ENCODE measurements around the gene CDC73.
"Not testable (repeated sequence)": the region's sequence is repeated elsewhere in the genome, so short reads cannot be mapped to it uniquely, and the experiment has no call there.

The CDC73 gene

GRCh38 chr1:193231146-193231545, 109.3 kb downstream of the CDC73 start:
- DNase-seq (ENCODE audit: low read depth in 2 of 2) = not testable (repeated sequence)

- no peak for DNase-seq (ENCODE audit: low read depth in 2 of 2)
Observed at GRCh38 chr1:193234530-193234929, 112.7 kb downstream of the CDC73 start.

- DNase-seq (ENCODE audit: low read depth in 2 of 2) = no peak
Observed at GRCh38 chr1:193237381-193237978, 115.6 kb downstream of the CDC73 start.

- DNase-seq (ENCODE audit: low read depth in 2 of 2) = no peak
Observed at GRCh38 chr1:193240609-193241008, 118.8 kb downstream of the CDC73 start.

- no peak for DNase-seq (ENCODE audit: low read depth in 2 of 2)
Observed at GRCh38 chr1:193241132-193241827, 119.4 kb downstream of the CDC73 start.

- no peak for DNase-seq (ENCODE audit: low read depth in 2 of 2)
Observed at GRCh38 chr1:193242000-193242399, 120.2 kb downstream of the CDC73 start.

- no peak for DNase-seq (ENCODE audit: low read depth in 2 of 2)
Observed at GRCh38 chr1:193249187-193249586, 127.4 kb downstream of the CDC73 start.

- no peak for DNase-seq (ENCODE audit: low read depth in 2 of 2)
Observed at GRCh38 chr1:193251950-193252349, 130.1 kb downstream of the CDC73 start.

GRCh38 chr1:193256019-193256418, 134.2 kb downstream of the CDC73 start:
- DNase-seq (ENCODE audit: low read depth in 2 of 2) = no peak

- no peak for DNase-seq (ENCODE audit: low read depth in 2 of 2)
Observed at GRCh38 chr1:193259636-193260035, 137.8 kb downstream of the CDC73 start.

GRCh38 chr1:193260056-193260745, 138.4 kb downstream of the CDC73 start:
- DNase-seq (ENCODE audit: low read depth in 2 of 2) = no peak

GRCh38 chr1:193260896-193261295, 139.1 kb downstream of the CDC73 start:
- no peak for DNase-seq (ENCODE audit: low read depth in 2 of 2)

GRCh38 chr1:193262661-193263060, 140.8 kb downstream of the CDC73 start:
- no peak for DNase-seq (ENCODE audit: low read depth in 2 of 2)

GRCh38 chr1:193264313-193265065, 142.7 kb downstream of the CDC73 start:
- DNase-seq (ENCODE audit: low read depth in 2 of 2) = peak in 1 of 2 experiments; percentile 9

GRCh38 chr1:193265716-193266115, 143.9 kb downstream of the CDC73 start:
- DNase-seq (ENCODE audit: low read depth in 2 of 2) = no peak

GRCh38 chr1:193266794-193267193, 145.0 kb downstream of the CDC73 start:
- not testable (repeated sequence) for DNase-seq (ENCODE audit: low read depth in 2 of 2)

GRCh38 chr1:193270996-193271395, 149.2 kb downstream of the CDC73 start:
- DNase-seq (ENCODE audit: low read depth in 2 of 2) = peak; percentile 73 to 79

GRCh38 chr1:193275773-193276172, 153.9 kb downstream of the CDC73 start:
- DNase-seq (ENCODE audit: low read depth in 2 of 2) = no peak

GRCh38 chr1:193278968-193279367, 157.1 kb downstream of the CDC73 start:
- no peak for DNase-seq (ENCODE audit: low read depth in 2 of 2)

GRCh38 chr1:193281894-193282293, 160.1 kb downstream of the CDC73 start:
- DNase-seq (ENCODE audit: low read depth in 2 of 2) = peak in 1 of 2 experiments; percentile 3

- DNase-seq (ENCODE audit: low read depth in 2 of 2) = peak in 1 of 2 experiments; percentile 12
Observed at GRCh38 chr1:193283016-193283415, 161.2 kb downstream of the CDC73 start.

GRCh38 chr1:193284219-193284618, 162.4 kb downstream of the CDC73 start:
- DNase-seq (ENCODE audit: low read depth in 2 of 2) = no peak

All from fibroblast of skin of left biceps (primary cell).